Stimulated activated CD4-positive, alpha-beta T cell treated with anti-CD3 and anti-CD28 coated beads, Interleukin-1b, Interleukin-23, amount 100 ng/mL, for 1 hour (primary cell): ENCODE results near the gene NOP53.
"Not testable (repeated sequence)": the region's sequence is repeated elsewhere in the genome, so short reads cannot be mapped to it uniquely, and the experiment has no call there.

Source experiments
- DNase-seq, 2 donors: peaks; one replicate each; pipeline ENCODE4 v3.0.0-alpha.2; 2020; ENCODE audit warnings: low read depth in 2 of 2

Gene NOP53

GRCh38 chr19:47745010-47745901, at the start of gene NOP53:
NOP53 (plus strand) TSS chr19:47745546; CDS start chr19:47745560, 14 bp downstream.
- peak; percentile 94 for DNase-seq

- DNase-seq: no peak
Measured at GRCh38 chr19:47696635-47697034, 48.7 kb upstream of the NOP53 start.

- DNase-seq: peak in 1 of 2 donors; percentile 27
Measured at GRCh38 chr19:47697863-47698609, 47.3 kb upstream of the NOP53 start.

GRCh38 chr19:47698631-47699359, 46.6 kb upstream of the NOP53 start:
- DNase-seq: no peak

- DNase-seq: peak in 1 of 2 donors; percentile 35
Measured at GRCh38 chr19:47699360-47699917, 45.9 kb upstream of the NOP53 start.

- DNase-seq: no peak
Measured at GRCh38 chr19:47700934-47701716, 44.2 kb upstream of the NOP53 start.

GRCh38 chr19:47701717-47702552, 43.4 kb upstream of the NOP53 start:
- no peak for DNase-seq

- no peak for DNase-seq
Measured at GRCh38 chr19:47702671-47703070, 42.7 kb upstream of the NOP53 start.

- no peak for DNase-seq
Measured at GRCh38 chr19:47703301-47703700, 42.0 kb upstream of the NOP53 start.

GRCh38 chr19:47704024-47704423, 41.3 kb upstream of the NOP53 start:
- no peak for DNase-seq

- DNase-seq: no peak
Measured at GRCh38 chr19:47704656-47705055, 40.7 kb upstream of the NOP53 start.

GRCh38 chr19:47707135-47707925, 38.0 kb upstream of the NOP53 start:
- DNase-seq: peak; percentile 35 to 58

GRCh38 chr19:47711652-47712242, 33.6 kb upstream of the NOP53 start:
- no peak for DNase-seq

- peak in 1 of 2 donors; percentile 33 for DNase-seq
Measured at GRCh38 chr19:47713046-47714021, 32.0 kb upstream of the NOP53 start, which contains the start of gene EHD2. EHD2 (plus strand) TSS chr19:47713422; CDS start chr19:47716613, 3,191 bp downstream.

- no peak for DNase-seq
Measured at GRCh38 chr19:47714339-47714738, 31.0 kb upstream of the NOP53 start.

- DNase-seq: not testable (repeated sequence)
Measured at GRCh38 chr19:47714855-47715254, 30.5 kb upstream of the NOP53 start.

- DNase-seq: no peak
Measured at GRCh38 chr19:47716270-47716937, 28.9 kb upstream of the NOP53 start.
